Measurements from ENCODE around the gene FRYL.
"Not testable (repeated sequence)": the region's sequence is repeated elsewhere in the genome, so short reads cannot be mapped to it uniquely, and the experiment has no call there.

Gene FRYL

GRCh38 chr4:48755281-48755680 lies 24.8 kb downstream of the FRYL start:
- no peak for TF ChIP-seq CTCF (IDR thresholded peaks at IDR 0.05; ENCODE audit: low read length, missing control alignments)
- no peak for DNase-seq (ENCODE audit: low read depth)
- H3K4me3 ChIP-seq (replicated peaks; ENCODE audit: low read depth, low read length) = no peak overlapping the region

- no peak overlapping the region for H3K4me3 ChIP-seq (replicated peaks; ENCODE audit: low read depth, low read length)
- no peak for TF ChIP-seq CTCF (IDR thresholded peaks at IDR 0.05; ENCODE audit: low read length, missing control alignments)
- DNase-seq (ENCODE audit: low read depth) = no peak
These were observed 26.9 kb downstream of the FRYL start for GRCh38 chr4:48753159-48753558.

GRCh38 chr4:48752726-48753125 lies 27.4 kb downstream of the FRYL start:
- DNase-seq (ENCODE audit: low read depth) = peak; percentile 31
- no peak overlapping the region for H3K4me3 ChIP-seq (replicated peaks; ENCODE audit: low read depth, low read length)
- TF ChIP-seq CTCF (IDR thresholded peaks at IDR 0.05; ENCODE audit: low read length, missing control alignments) = no peak

- no peak overlapping the region for H3K4me3 ChIP-seq (replicated peaks; ENCODE audit: low read depth, low read length)
- no peak for TF ChIP-seq CTCF (IDR thresholded peaks at IDR 0.05; ENCODE audit: low read length, missing control alignments)
- no peak for DNase-seq (ENCODE audit: low read depth)
These were observed 27.8 kb downstream of the FRYL start for GRCh38 chr4:48752246-48752645.

GRCh38 chr4:48748949-48749596 lies 31.0 kb downstream of the FRYL start:
- DNase-seq (ENCODE audit: low read depth) = peak; percentile 57
- no peak overlapping the region for H3K4me3 ChIP-seq (replicated peaks; ENCODE audit: low read depth, low read length)
- no peak for TF ChIP-seq CTCF (IDR thresholded peaks at IDR 0.05; ENCODE audit: low read length, missing control alignments)

- TF ChIP-seq CTCF (IDR thresholded peaks at IDR 0.05; ENCODE audit: low read length, missing control alignments) = no peak
- no peak overlapping the region for H3K4me3 ChIP-seq (replicated peaks; ENCODE audit: low read depth, low read length)
- no peak for DNase-seq (ENCODE audit: low read depth)
These were observed 33.3 kb downstream of the FRYL start for GRCh38 chr4:48746608-48747362.

- DNase-seq (ENCODE audit: low read depth); H3K4me3 ChIP-seq (replicated peaks; ENCODE audit: low read depth, low read length): not testable (repeated sequence)
These were observed 34.9 kb downstream of the FRYL start for GRCh38 chr4:48745223-48745622.

Measured in fibroblast of pulmonary artery (primary cell).